ENCODE measurements around the gene MFAP4.
"Not testable (repeated sequence)": the region's sequence is repeated elsewhere in the genome, so short reads cannot be mapped to it uniquely, and the experiment has no call there.

The MFAP4 gene

DNA sequence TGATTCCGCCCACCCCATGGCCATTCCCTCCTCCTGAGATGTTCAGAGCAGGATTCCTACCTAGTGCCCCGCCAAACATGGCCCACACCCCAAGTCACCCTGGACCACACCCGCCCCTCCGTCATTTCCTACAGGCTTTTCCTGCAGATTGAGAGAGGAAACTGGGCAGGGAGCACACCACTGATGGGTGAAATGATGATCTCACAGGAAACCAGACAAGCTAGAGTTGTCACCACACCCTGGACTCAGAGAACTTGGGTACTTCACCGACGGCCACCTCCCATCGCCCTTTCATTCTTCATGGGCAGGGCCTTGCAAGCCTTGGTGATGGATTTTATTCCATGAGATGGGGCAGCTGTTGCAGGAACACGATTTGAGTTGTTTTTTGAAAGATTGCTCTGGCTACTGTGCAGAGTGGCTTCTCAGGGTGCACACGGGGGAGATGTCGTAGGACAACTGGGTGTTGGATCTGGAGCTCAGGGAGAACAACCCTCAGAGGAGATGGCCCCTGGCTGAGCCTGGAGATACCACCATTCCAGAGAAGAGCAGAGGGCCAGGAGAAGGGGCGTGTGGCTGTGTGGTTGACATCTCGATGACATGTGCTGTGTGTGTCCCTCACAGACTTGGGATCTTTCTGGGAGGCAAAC, 17.0 kb downstream of the MFAP4 start:
- no peak for DNase-seq

DNA sequence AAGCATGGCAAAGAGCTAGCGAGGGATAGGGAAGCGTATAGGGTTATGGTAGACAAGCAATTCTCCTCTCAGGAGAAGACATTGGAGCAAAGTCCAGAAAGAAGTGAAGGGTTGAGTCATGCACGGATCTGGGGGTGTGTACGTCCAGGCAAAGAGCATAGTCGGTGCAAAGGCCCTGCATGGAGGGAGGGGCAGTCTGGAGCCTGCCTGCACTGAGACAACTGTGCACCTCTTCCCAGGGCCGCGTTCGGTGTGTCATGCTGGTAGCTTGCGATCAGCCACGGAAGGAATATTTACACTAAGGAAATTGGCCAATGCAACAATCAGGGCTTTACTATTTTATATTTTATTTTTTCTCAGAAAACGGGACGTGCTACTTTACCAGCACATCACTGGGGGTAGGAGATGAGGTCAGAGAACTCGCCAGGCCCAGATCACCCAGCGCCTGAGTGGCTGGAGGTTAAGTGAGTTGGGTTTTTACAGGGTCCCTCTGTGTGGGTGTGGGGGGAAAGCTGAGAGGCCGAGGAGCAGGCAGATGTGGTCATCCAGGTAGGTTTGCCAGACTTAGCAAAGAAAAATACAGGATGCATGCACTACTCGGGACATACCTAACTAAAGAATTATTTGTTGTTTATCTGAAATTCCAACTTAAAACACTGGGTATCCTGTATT, 17.7 kb downstream of the MFAP4 start:
- no peak for DNase-seq

DNA sequence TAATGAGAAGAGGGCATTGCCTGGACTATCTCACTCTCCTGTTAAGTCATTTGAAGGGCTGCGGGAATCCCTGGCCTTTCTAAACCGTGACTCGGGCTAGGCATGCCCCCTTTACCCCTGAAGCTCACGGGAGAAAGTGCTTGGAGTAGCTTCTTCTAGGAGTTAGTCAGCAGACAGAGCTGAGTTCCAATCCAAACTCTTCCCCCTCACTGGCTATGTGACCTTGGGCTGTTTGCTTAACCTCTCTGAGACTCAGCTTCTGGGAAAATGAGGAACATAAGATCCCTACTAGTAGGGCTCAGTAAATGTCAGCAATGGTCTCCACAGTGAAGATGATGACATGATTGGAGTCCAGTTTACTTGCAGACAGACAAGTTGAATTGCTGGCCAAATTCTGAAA, 18.8 kb downstream of the MFAP4 start:
- DNase-seq = no peak

DNA sequence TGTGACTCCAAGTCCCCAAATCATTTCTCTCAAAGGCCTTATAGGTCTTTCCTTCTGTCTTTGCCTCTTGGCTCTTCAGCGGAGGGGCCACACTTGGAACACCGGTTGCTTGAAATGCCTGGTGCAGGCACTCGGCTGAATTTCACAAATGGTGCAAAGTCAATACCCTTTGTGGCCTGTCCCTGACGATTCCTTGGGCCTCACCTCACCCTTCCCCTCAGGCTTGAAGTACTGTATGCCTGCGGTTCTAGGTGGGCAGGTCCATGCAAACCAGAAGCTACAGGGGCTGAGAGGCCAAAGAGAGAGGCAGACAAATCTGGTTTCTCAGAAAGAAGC, 20.4 kb downstream of the MFAP4 start:
- DNase-seq = no peak

DNA sequence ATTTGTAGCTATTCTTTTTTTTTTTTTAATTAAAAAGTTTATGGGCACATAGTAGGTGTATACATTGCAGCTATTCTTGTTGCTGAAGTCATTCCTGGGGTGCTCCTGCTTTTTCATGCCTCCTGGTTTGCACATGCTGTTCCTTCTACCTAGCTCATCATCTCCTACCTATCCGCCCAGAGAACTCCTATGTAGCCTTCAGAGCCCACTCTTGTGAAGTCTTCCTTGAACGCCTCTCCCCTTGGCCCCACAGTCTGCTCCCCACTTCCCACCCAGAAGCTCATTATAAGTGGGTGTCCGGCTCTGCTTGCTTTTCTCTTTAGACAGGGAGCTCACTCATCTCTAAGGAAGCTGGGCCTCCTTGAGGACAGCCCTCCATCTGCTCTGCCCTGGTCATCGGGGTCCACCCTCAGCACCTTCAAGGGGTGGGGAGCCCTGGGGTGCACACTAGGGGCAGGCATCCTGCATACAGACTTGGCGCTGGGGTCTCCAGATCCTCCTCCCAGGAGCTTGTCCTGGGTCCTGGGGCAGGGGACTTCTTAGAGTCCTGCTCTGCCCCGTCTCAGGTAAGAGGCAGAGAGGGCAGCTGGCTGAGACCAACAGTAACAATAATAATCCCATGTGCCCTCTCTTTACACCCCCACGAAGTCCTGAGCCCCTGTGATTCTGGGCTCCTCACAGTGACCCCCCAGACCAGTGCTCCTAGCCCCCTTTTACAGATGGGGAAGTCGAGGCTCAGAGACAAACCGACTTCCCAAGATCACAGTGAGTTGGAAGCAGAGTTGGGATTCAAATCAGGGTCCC, 21.0 kb downstream of the MFAP4 start:
- DNase-seq = no peak

DNA sequence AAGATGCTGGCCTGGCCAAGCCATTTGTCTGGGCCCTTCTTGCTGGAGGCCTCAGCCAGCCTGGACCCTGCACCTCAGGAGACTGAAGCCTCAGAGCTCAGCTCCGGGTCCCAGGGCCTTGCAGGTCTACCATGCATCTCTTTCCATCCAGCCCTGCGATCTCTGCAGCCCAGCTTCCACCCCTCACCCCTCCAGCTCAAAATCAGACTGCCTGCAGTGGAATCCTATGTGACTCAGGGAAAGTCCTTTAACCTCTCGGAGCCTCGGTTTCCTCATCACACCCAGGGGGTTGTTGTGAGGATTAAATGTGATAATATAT, 21.5 kb downstream of the MFAP4 start:
- DNase-seq = no peak

DNA sequence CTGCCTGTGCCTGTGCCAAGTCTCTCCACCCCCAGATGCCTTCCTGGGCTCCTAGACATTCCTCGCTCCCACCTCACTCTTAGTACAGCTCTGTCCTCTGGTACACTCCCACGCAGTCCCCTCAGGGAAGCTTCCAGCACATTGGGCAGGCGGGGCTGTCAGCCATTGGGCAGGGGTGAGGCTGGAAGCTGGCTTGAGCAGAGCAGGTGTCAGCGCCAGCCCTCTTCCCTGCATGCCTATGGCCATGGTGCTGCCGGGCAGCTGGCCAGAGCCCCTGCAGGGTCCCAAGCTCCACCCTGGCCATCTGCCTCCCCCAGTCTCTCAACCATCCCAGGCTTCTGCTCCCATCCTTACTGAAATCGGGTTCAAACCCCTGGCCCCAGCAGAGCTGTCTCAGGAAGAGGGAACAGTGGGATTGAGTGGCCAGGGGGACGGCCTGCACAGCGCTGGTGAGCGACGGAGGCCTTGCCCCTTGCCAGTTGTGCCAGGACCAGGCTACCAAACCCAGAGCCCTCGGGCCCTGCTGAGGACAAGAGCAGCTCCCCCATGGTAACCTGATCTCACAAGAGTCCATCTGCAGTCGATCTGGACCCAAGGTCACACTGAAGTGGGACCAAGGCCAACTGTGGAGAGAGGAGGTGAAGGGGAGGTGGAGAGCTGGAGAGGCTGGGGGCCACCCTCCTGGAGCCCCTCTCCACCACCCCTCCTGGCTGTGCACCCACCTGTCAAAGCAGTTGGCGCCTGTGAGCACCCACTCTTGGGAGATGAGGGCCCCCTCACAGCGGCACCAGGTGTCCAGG, 22.1 kb downstream of the MFAP4 start:
- DNase-seq = no peak

DNA sequence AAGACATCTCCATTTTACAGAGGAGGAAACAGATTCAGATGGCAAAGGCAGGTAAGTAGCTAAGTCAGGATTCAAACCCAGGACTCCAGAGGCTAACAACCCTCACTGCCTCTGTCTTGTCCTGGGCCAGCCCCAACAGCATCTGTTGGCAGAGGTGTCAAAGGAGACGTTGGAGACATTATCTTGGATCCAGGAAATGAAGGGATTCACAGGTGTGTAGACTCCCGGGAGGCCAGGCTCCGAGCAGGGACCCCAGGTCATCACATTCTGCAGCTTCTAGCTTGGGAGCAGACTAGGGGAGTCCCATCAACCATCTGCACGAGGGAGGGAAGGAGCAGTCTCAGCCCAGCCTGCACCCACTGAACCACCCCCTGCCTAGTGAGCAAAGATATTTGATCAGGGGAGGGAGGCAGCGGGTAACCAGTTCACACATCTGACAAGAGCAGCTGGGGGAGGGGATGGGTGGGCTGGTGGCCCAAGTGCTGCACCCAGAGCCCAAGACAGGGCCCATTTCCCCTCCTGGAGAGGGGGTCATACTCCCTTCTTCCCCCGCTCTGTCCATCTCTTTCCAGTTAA, 23.4 kb downstream of the MFAP4 start:
- no peak for DNase-seq

DNA sequence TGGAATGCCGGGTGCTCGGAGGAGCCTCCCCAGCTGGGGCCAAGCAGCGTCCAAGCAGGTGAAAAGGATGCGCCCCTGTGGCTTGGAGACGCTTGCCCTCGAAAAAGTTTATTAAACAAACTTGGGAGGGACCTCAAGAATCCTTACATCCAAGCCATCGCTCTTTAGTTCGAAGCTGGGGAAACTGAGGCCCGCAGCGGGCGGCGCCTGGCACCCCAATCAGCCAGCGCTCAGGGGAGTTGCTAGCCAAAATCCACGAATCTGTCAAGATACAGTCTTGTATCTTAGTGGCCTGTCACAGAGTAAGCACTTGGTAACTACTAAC, 23.9 kb downstream of the MFAP4 start:
- DNase-seq = no peak

DNA sequence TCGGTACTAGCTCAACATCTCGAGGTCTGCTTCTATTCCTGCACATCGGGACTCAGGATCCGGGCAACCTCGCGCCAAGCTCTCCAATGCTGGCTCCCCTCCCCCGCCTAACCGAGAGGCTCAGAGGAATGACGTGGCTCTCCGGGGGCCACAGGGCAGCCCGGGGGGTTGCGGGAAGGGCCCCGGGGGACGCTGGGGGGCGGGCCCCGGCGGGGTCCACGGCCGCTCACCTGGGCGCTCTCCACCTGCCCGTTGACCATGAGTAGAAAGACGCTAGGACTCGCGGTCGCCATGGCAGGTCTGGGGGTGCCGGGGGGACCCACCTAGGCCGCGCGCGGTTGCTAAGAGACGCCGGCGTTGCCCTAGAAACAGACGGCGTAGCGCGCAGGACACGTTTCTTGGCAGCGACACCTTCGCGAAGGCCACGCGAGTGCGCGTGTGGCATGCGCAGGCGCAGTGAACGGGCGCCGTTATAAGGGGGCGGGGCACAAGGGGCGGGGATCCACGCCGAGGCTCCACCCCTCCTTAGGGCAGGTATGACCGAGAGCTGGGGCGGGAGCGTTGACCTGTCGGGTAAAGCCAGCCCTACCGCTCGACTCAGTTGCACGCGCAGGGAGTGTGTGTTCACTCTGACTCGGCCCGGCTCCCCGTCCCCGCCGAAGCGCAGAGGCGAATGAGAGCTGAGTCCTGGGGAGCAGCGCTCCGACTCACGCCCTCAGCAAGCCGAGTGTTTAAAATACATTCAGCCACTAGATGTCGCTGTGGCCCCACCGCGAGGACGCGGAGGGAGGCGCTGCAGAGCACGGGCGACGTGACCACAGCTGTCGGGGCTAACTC, 24.5 kb downstream of the MFAP4 start, which contains the start of gene B9D1:
Gene B9D1, minus strand, starts transcription at position 447 of the 837 bp plus-strand sequence. Its CDS starts 154 bp downstream, at position 293.
- peak; percentile 71 to 83 for DNase-seq

DNA sequence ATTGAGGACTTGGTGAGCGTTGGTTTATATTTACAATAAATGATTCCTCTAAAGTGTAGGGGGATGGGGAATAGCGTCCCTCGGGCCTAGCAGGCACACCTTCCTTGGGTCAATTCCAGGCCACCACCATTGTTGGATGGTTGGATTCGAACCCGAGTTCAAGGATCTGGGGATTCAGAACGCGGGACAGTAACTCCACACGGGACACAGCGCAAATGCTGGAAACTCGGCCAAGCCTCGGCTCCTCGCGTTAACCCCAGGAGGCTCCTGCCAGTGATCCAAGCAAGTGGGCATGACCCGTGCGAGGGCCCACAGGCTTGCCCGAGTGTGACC, 25.1 kb downstream of the MFAP4 start:
- DNase-seq = no peak

DNA sequence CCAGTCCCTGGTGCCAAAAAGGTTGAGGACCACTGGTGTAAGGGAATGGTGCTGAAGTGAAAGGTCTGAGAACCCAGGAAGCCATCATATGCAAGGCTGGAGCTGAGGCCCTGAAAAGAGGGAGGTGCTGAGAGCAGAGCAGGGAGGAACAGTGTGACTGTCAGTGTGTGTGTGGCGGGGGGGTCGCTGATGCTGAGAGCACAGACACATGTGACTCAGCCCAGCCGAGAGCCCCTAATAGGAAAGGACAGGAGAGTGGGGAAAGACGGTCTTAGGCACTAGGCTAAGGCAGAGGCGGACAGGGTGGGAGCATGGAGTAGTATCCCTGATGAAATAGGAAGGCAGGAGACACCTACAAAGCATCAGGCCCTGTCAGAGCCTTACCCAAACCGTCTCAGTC, 25.7 kb downstream of the MFAP4 start:
- DNase-seq = no peak

DNA sequence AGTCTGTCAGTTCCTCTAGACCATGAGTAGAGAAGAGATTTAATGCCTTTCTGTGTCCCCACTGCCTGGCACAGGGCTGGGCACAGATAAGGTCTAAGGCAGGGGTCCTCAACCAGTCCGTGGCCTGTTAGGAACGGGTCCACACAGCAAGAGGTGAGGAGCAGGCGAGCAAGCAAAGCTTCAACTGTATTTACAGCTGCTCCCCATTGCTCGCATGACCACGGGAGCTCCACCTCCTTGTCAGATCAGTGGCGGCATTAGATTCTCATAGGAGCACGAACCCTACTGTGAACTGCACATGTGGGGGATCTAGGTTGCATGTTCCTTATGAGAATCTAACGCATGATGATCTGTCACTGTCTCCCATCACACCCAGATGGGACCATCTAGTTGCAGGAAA, 26.2 kb downstream of the MFAP4 start:
- DNase-seq = no peak

DNA sequence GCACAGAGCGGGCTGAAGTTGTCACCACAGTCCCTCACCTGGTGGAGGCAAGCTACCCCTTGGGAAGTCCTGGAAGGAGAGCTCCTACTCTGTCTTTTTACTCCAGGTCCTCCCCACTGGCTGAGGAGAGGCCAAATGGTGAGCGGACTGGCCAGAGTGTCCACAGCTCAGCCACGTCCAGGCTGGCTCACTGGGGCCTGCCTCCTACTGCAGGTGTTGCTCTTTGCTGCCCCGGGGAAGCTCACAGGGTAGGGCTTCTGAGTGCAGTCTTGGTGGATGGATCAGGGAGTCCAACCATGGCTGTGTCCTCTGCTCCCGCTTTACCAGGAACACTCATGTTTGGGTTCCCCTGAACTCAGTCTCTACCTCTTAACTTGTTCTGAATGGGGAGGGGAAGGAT, 27.1 kb downstream of the MFAP4 start:
- no peak for DNase-seq

DNA sequence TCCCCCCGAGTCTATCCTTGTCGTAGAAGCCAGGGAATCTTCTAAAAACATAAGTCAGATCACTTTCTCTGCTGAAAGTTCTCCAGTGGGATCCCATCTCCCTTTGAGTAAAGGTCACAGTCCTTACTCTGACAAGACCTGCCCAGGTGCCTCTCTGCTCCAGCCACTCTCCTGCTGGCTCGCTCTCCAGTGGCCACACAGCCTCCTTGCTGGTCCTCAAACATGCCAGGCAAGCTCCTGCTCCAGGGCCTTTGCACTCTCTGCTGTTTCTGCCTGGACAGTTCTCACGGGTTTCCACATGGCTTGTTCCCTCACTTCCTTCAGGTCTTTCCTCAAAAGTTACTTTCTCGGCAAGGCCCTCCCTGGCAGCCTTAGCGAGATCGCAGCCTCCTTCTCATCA, 27.8 kb downstream of the MFAP4 start:
- DNase-seq = no peak

DNA sequence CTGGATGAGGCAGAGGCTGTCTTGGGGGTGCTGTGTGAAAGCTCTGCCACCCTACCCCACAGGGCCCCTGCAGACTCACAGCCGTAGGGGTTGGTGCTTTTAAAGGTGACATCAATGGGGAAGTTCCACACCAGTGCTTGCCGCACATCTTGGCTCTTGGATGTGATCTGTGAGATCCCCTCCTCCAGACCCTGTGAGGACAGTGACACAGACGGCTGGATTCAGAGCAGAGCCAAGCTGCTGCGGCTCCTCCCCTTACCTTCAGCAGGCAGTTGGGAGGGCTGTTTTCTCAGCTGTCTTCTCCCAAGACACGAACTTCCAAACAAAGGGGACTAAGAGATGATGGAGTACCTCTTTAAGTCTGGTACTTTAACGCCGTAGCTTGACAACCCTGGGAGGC, 29.2 kb downstream of the MFAP4 start:
- no peak for DNase-seq

DNA sequence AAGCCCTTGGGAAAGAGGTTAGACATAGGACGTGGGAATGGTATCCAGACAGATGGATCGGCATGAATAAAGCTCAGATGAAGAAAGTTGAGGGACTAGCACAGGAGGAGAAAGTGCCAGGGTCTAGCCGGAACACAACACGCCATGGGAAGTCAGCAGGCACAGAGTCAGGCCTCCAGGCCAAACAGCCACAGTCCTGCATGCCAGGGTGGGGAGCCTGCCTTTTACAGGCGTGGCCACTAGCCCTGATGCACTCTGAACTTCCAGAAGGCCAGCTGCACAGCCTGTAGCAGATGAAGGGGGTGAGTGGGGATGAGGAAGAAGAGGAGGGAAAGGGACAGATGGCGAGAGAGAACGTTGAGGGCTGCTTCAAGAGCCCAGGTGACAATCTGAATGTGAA, 29.6 kb downstream of the MFAP4 start:
- no peak for DNase-seq

DNA sequence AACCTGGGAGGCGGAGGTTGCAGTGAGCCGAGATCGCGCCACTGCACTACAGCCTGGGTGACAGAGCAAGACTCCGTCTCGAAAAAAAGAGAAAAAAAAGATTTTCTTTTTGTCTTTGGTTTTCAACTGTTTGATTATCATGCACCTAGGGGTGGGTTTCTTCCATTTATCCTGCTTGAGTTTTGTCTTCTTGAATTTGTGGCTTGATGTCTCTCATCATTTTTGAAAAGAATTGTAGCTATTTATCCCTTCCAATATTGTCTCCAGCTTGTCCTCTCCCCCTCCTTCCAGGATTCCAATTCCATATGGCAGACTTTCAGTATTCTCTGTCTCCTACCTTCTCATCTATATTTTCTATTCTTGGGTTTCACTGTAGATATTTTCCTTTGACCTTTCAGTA, 32.2 kb downstream of the MFAP4 start:
- no peak for DNase-seq

DNA sequence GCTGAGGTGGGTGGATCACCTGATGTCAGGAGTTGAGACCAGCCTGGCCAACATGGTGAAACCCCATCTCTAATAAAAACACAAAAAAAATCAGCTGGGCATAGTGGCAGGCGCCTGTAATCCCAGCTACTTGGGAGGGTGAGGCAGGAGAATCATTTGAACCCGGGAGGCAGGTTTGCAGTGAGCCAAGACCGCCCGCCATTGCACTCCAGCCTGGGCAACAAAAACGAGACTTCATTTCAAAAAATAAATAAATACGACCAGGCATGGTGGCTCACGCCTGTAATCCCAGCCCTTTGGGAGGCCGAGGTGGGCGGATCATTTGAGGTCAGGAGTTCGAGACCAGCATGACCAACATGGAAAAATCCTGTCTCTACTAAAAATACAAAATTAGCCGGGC, 33.6 kb downstream of the MFAP4 start:
- DNase-seq = not testable (repeated sequence)

DNA sequence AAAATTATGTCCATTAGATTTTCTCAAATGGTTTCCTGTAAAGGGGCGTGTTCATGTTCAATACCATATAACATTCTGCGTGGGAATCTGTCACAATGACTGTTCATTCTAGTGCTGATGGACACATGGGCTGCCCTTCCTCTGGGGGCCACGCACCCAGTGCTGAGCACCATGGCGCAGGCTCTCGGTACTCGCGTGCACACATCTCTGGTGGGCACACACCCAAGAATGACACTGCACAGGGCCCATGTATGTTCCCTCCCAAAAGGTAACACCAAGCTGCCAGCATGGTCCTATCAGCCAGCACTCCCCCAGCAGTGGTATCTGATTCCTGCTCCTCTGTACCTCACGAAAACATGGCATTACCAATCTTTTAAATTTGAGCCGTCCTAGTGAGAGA, 38.2 kb downstream of the MFAP4 start:
- no peak for DNase-seq

DNA sequence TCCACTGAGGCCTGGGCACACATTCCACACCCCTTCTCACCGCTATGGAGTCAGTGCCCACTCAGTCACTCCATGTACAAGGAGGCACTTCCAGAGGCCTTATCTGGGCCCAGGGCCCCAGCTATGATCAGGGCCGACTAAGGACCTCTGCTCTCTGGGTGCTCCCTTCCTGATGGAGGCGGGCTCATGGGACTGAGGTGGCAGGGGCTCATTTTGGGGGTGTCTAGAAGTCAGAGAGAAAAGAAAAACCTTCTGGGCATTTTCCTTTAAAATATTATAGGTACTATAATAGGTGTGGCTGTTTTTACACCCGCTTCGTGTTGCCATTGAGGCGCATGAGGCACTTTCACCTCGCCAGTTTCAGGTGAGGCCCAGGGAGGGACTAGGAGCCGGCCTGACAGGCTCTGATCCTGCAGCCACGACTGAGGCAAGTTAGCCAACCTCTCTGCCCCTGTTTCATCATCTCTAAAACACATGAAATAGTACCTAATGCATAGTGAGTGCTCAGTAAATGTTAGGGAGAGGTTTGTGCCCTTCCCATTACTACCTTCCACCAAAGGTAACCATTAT, 38.8 kb downstream of the MFAP4 start:
- no peak for DNase-seq
